CD4-positive, alpha-beta T cell treated with Interleukin-15 for 4 hours (primary cell): ENCODE results near the gene NR2E1.

Experiments used
- DNase-seq: peaks from one replicate; pipeline ENCODE4 v3.0.0-alpha.2; 2020; ENCODE audit warnings: low spot score

NR2E1 gene

GRCh38 chr6:108156180-108156937, 9.5 kb upstream of the NR2E1 start:
- no peak for DNase-seq

- no peak for DNase-seq
Measured at GRCh38 chr6:108156938-108157233, 8.9 kb upstream of the NR2E1 start.

- DNase-seq, result no peak
Measured at GRCh38 chr6:108157234-108157980, 8.4 kb upstream of the NR2E1 start.

GRCh38 chr6:108157981-108158525, 7.8 kb upstream of the NR2E1 start:
- DNase-seq, result no peak

- no peak for DNase-seq
Measured at GRCh38 chr6:108159981-108160380, 5.8 kb upstream of the NR2E1 start.

GRCh38 chr6:108161724-108162282, 4.0 kb upstream of the NR2E1 start:
- DNase-seq, result no peak

- DNase-seq, result no peak
Measured at GRCh38 chr6:108163267-108163643, 2.6 kb upstream of the NR2E1 start.

- DNase-seq, result no peak
Measured at GRCh38 chr6:108163644-108164542, 1.9 kb upstream of the NR2E1 start.

- DNase-seq, result no peak
Measured at GRCh38 chr6:108164543-108164814, 1.3 kb upstream of the NR2E1 start.

GRCh38 chr6:108164815-108165706, 761 bp upstream of the NR2E1 start:
- no peak for DNase-seq

- no peak for DNase-seq
Measured at GRCh38 chr6:108166664-108167448, 1.0 kb downstream of the NR2E1 start.

GRCh38 chr6:108167449-108168089, 1.7 kb downstream of the NR2E1 start:
- no peak for DNase-seq

GRCh38 chr6:108168090-108168463, 2.3 kb downstream of the NR2E1 start:
- DNase-seq, result no peak

GRCh38 chr6:108168501-108169463, 3.0 kb downstream of the NR2E1 start:
- DNase-seq, result no peak

GRCh38 chr6:108169464-108170331, 3.9 kb downstream of the NR2E1 start:
- no peak for DNase-seq

- DNase-seq, result no peak
Measured at GRCh38 chr6:108170332-108171290, 4.8 kb downstream of the NR2E1 start.
